ENCODE data around the gene CLCN3.

CLCN3 gene

DNA sequence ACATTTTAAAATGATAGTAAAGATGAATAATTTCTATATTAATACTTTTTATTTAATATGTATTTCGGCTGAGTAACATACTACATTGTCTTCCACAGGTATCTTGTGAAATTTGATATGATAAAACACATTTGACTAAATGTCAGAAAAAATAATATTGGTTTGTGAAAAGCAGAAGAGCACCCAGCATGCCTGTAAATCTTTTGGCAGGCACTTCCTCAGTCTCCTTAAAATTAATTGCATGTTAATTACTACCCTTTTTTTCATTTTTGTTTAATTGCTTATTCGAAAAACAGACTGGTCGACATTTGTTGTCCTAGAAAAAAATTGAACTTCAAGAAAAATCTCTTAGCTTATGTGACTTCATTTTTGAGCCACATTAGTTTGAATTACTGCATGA is 40.6 kb downstream of the CLCN3 start:
- no peak for DNase-seq (ENCODE audit: extremely low read depth, insufficient read length)
- H3K27me3 ChIP-seq (replicated peaks; ENCODE audit: control insufficient read depth, insufficient read depth, low read length) = no peaks in the 10 kb centered on the region
- no peak overlapping the region for H3K4me3 ChIP-seq (replicated peaks; ENCODE audit: low read depth, low read length)
- TF ChIP-seq, protein P1, sequence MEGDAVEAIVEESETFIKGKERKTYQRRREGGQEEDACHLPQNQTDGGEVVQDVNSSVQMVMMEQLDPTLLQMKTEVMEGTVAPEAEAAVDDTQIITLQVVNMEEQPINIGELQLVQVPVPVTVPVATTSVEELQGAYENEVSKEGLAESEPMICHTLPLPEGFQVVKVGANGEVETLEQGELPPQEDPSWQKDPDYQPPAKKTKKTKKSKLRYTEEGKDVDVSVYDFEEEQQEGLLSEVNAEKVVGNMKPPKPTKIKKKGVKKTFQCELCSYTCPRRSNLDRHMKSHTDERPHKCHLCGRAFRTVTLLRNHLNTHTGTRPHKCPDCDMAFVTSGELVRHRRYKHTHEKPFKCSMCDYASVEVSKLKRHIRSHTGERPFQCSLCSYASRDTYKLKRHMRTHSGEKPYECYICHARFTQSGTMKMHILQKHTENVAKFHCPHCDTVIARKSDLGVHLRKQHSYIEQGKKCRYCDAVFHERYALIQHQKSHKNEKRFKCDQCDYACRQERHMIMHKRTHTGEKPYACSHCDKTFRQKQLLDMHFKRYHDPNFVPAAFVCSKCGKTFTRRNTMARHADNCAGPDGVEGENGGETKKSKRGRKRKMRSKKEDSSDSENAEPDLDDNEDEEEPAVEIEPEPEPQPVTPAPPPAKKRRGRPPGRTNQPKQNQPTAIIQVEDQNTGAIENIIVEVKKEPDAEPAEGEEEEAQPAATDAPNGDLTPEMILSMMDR (IDR thresholded peaks at IDR 0.05; ENCODE audit: insufficient read depth, low read length, poor library complexity, severe bottlenecking) = no peak
- no peaks in the 10 kb centered on the region for H3K36me3 ChIP-seq (ENCODE audit: control insufficient read depth, insufficient read depth, low read length)

DNA sequence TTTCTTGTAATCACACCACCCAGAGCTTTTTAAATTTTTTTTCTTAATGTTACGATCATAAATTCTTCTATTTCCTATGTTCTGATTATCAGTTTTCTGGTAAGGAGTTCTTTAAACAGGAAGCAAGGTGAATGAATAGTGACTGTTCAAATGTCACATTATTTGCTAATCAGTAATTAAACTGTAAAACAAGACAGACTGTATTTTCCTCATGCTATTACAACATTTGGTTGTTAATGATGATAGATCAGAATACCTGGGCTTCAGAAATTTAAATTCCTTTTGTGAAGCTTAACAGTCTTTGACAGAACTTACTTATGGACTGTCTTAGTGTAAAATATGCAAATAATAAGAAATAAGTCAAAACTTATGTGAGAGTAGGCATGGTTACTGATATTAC is 41.4 kb downstream of the CLCN3 start:
- DNase-seq (ENCODE audit: extremely low read depth, insufficient read length) = no peak
- TF ChIP-seq, protein P1 (IDR thresholded peaks at IDR 0.05; ENCODE audit: insufficient read depth, low read length, poor library complexity, severe bottlenecking) = no peak
- Histone ChIP-seq H3K36me3 (ENCODE audit: control insufficient read depth, insufficient read depth, low read length) (no peaks in the 10 kb centered on the region), H3K27me3 (replicated peaks; ENCODE audit: control insufficient read depth, insufficient read depth, low read length) (no peaks in the 10 kb centered on the region), H3K4me3 (replicated peaks; ENCODE audit: low read depth, low read length) (no peak overlapping the region)

DNA sequence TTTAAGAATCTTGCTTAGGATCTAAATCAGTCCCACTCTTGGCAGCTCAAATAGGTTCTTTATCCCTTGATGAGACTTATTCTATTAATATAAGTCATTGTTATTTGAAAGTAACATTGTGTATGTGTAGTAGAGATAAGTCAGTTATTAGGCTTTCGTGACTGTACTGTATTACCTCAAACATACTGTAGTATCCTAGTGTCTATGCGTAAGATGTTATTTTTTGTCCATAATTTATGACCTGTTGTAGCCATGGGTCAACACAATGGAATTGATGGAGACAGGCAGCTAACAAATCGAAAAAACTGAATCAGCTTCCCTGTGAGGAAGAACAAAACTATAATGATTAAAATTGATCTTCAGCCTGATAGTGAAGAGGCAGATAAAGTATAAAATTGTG is 41.8 kb downstream of the CLCN3 start:
- Histone ChIP-seq H3K36me3 (ENCODE audit: control insufficient read depth, insufficient read depth, low read length) (no peaks in the 10 kb centered on the region), H3K4me3 (replicated peaks; ENCODE audit: low read depth, low read length) (no peak overlapping the region), H3K27me3 (replicated peaks; ENCODE audit: control insufficient read depth, insufficient read depth, low read length) (no peaks in the 10 kb centered on the region)
- DNase-seq (ENCODE audit: extremely low read depth, insufficient read length) = no peak
- TF ChIP-seq, protein P1 (IDR thresholded peaks at IDR 0.05; ENCODE audit: insufficient read depth, low read length, poor library complexity, severe bottlenecking) = no peak

DNA sequence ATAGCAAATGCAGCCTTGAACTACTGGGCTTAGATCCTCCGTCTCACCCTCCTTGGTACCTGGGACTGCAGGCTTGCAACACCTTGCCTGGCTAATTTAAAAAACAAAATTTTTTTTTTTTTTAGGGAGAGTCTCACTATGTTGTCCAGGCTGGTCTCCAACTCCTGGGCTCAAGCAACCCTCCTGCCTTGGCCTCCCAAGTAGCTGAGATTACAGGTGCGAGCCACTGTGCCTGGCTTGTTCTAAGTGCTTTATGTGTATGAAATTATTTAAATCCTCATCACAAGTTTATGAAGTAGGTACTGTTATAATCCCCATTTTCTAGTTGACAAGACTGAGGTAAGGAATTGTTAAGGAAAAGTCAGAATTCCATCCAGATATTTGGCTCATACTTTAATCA is 43.0 kb downstream of the CLCN3 start:
- no peak for DNase-seq (ENCODE audit: extremely low read depth, insufficient read length)
- TF ChIP-seq, protein P1 (IDR thresholded peaks at IDR 0.05; ENCODE audit: insufficient read depth, low read length, poor library complexity, severe bottlenecking) = no peak
- no peaks in the 10 kb centered on the region for H3K36me3 ChIP-seq (ENCODE audit: control insufficient read depth, insufficient read depth, low read length)
- no peaks in the 10 kb centered on the region for H3K27me3 ChIP-seq (replicated peaks; ENCODE audit: control insufficient read depth, insufficient read depth, low read length)
- no peak overlapping the region for H3K4me3 ChIP-seq (replicated peaks; ENCODE audit: low read depth, low read length)

DNA sequence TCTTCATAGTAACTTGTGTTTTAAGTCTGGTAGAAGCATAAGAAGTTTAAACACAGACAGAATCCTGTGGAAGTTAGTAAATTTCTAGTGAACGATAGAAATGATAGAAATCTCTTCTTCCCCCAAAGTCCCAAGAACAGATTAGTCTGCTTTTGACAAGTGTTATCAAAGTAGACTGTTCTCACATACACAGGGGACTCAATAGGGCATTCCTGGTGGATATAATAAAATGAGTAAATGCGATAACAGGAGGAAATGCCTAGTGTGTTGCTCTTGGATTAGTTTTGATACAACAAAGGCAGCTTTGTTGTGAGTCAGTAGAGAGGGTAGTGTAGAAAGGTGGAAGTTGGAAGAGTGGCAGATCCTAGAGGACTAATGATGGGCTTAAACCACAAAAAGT is 43.5 kb downstream of the CLCN3 start:
- TF ChIP-seq, protein P1 (IDR thresholded peaks at IDR 0.05; ENCODE audit: insufficient read depth, low read length, poor library complexity, severe bottlenecking) = no peak
- H3K4me3 ChIP-seq (replicated peaks; ENCODE audit: low read depth, low read length) = no peak overlapping the region
- no peaks in the 10 kb centered on the region for H3K27me3 ChIP-seq (replicated peaks; ENCODE audit: control insufficient read depth, insufficient read depth, low read length)
- no peak for DNase-seq (ENCODE audit: extremely low read depth, insufficient read length)
- no peaks in the 10 kb centered on the region for H3K36me3 ChIP-seq (ENCODE audit: control insufficient read depth, insufficient read depth, low read length)

DNA sequence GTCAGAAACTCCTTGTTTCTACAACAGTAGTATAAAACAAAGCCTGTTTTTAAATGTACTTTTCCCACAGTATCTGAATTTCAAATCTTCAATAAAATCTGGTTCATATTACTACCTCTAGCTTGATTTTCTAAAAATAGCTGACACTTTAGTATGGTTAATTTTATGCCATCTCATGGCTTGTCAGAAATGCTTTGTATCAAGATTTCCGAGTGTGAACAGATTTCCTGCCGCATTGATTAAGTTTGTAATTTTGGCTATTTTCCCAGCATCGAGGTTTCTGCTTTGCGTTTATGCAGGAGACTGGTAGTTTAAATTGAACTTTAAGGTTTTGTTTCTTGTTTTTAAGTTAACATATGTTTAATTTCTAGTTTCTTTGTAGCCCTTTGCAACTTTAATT is 44.2 kb downstream of the CLCN3 start:
- Histone ChIP-seq H3K27me3 (replicated peaks; ENCODE audit: control insufficient read depth, insufficient read depth, low read length) (no peaks in the 10 kb centered on the region), H3K4me3 (replicated peaks; ENCODE audit: low read depth, low read length) (no peak overlapping the region), H3K36me3 (ENCODE audit: control insufficient read depth, insufficient read depth, low read length) (no peaks in the 10 kb centered on the region)
- TF ChIP-seq, protein P1 (IDR thresholded peaks at IDR 0.05; ENCODE audit: insufficient read depth, low read length, poor library complexity, severe bottlenecking) = no peak
- DNase-seq (ENCODE audit: extremely low read depth, insufficient read length) = no peak
